Measurements from ENCODE around the gene DDAH1. TPM values are rescaled to one million over a fixed set of nuclear protein-coding genes. Genes with fewer than 3 reads are reported as not detected.

Gene DDAH1
- total RNA-seq, 4 donors from 2014 or later, result 8.3 to 21.1 (median 13.3) TPM

- H3K4me3 ChIP-seq (ENCODE audit: low read depth, poor library complexity, severe bottlenecking), result no peak overlapping the region
- DNase-seq (ENCODE audit: low spot score in 2 of 2), result no peak
- intact Hi-C loops (cut with DNase I; ENCODE audit: low total_unique reads), result no loop called here
- TF ChIP-seq, protein P1, sequence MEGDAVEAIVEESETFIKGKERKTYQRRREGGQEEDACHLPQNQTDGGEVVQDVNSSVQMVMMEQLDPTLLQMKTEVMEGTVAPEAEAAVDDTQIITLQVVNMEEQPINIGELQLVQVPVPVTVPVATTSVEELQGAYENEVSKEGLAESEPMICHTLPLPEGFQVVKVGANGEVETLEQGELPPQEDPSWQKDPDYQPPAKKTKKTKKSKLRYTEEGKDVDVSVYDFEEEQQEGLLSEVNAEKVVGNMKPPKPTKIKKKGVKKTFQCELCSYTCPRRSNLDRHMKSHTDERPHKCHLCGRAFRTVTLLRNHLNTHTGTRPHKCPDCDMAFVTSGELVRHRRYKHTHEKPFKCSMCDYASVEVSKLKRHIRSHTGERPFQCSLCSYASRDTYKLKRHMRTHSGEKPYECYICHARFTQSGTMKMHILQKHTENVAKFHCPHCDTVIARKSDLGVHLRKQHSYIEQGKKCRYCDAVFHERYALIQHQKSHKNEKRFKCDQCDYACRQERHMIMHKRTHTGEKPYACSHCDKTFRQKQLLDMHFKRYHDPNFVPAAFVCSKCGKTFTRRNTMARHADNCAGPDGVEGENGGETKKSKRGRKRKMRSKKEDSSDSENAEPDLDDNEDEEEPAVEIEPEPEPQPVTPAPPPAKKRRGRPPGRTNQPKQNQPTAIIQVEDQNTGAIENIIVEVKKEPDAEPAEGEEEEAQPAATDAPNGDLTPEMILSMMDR (IDR thresholded peaks at IDR 0.05), result no peak
- TF ChIP-seq POLR2A (IDR thresholded peaks at IDR 0.05), result no peak
These were observed 90.8 kb downstream of the DDAH1 start for GRCh38 chr1:85374160-85374559.

GRCh38 chr1:85373378-85373708, 91.6 kb downstream of the DDAH1 start:
- no peak for DNase-seq (ENCODE audit: low spot score in 2 of 2)
- H3K4me3 ChIP-seq (ENCODE audit: low read depth, poor library complexity, severe bottlenecking), result no peak overlapping the region
- TF ChIP-seq, protein P1 (IDR thresholded peaks at IDR 0.05), result no peak
- no peak for TF ChIP-seq POLR2A (IDR thresholded peaks at IDR 0.05)
- intact Hi-C loops (cut with DNase I; ENCODE audit: low total_unique reads), result no loop called here
- WGBS, 2 donors, result 59 to 63% methylated on average over 3 of the region's 3 CpGs

- intact Hi-C loops (cut with DNase I; ENCODE audit: low total_unique reads), result no loop called here
- WGBS, 2 donors, result 16 to 30% methylated on average over 5 of the region's 5 CpGs
- TF ChIP-seq POLR2A (IDR thresholded peaks at IDR 0.05), result no peak
- TF ChIP-seq, protein P1 (IDR thresholded peaks at IDR 0.05), result no peak
- no peak for DNase-seq (ENCODE audit: low spot score in 2 of 2)
- no peak overlapping the region for H3K4me3 ChIP-seq (ENCODE audit: low read depth, poor library complexity, severe bottlenecking)
These were observed 92.1 kb downstream of the DDAH1 start for GRCh38 chr1:85372683-85373377.

DNA sequence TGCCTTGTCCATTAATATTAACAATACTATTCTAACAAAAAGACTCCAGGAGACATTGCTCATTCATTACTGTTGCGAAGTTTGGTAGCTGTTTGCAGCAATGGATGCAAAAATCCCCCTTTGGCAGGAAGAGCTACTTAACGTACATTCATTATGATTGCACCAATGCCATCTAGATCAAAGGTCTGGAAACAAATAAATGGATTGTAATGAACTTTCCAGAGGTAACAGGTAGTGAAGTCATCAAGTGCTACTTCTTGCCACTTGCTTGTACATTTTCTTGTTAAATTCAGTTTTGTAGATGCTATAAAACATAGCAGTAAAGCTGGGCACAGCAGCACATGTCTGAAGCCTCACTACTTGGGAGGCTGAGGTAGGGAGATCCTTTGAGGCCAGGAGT, 93.9 kb downstream of the DDAH1 start:
- H3K4me3 ChIP-seq (ENCODE audit: low read depth, poor library complexity, severe bottlenecking), result no peak overlapping the region
- intact Hi-C loops (cut with DNase I; ENCODE audit: low total_unique reads), result no loop called here
- 72% methylated on average over 2 of the region's 2 CpGs for WGBS, 2 donors
- no peak for DNase-seq (ENCODE audit: low spot score in 2 of 2)
- TF ChIP-seq, protein P1 (IDR thresholded peaks at IDR 0.05), result no peak
- no peak for TF ChIP-seq POLR2A (IDR thresholded peaks at IDR 0.05)

GRCh38 chr1:85368073-85368770, 96.7 kb downstream of the DDAH1 start:
- WGBS, 2 donors, result 74 to 80% methylated on average over 6 of the region's 6 CpGs
- no peak for DNase-seq (ENCODE audit: low spot score in 2 of 2)
- no peak overlapping the region for H3K4me3 ChIP-seq (ENCODE audit: low read depth, poor library complexity, severe bottlenecking)
- TF ChIP-seq, protein P1 (IDR thresholded peaks at IDR 0.05), result no peak
- TF ChIP-seq POLR2A (IDR thresholded peaks at IDR 0.05), result no peak
- intact Hi-C loops (cut with DNase I; ENCODE audit: low total_unique reads), result no loop called here
